HG02759 (cell line): ENCODE measurements around the gene IPO4.

Experiments used
- ATAC-seq: cut with Tn5 transposase; IDR thresholded peaks from one replicate; pipeline ENCODE4 v1.9.1; 2021; ENCODE audit warnings: mild to moderate bottlenecking, moderate library complexity; ENCODE audit not compliant: unreplicated experiment

Gene IPO4

GRCh38 chr14:24178399-24179178 lies 10.0 kb downstream of the IPO4 start:
- no peak for ATAC-seq

- no peak for ATAC-seq
These were observed 10.7 kb downstream of the IPO4 start for GRCh38 chr14:24177891-24178290.

- ATAC-seq: no peak
These were observed 11.4 kb downstream of the IPO4 start for GRCh38 chr14:24177041-24177825.

GRCh38 chr14:24176599-24176998 lies 12.0 kb downstream of the IPO4 start:
- ATAC-seq: no peak

DNA sequence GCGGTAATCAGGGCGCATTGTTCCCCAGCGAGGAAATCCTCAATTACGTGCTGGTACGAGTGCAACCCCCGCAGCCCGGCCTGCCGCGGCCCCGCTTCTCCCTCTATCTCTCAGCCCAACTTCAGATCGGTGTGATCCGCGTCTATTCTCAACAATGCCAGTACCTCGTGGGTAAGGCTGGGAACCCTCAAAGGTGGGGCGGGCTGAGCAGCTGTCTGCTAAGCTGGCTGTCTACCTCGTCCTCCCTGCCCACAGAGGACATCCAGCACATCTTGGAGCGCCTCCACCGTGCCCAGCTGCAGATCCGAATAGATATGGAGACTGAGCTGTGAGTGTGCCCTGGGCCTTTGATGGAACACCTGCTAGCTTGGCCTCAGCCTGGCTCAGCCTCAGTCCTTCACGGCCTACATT lies 15.7 kb downstream of the IPO4 start:
- ATAC-seq: no peak

DNA sequence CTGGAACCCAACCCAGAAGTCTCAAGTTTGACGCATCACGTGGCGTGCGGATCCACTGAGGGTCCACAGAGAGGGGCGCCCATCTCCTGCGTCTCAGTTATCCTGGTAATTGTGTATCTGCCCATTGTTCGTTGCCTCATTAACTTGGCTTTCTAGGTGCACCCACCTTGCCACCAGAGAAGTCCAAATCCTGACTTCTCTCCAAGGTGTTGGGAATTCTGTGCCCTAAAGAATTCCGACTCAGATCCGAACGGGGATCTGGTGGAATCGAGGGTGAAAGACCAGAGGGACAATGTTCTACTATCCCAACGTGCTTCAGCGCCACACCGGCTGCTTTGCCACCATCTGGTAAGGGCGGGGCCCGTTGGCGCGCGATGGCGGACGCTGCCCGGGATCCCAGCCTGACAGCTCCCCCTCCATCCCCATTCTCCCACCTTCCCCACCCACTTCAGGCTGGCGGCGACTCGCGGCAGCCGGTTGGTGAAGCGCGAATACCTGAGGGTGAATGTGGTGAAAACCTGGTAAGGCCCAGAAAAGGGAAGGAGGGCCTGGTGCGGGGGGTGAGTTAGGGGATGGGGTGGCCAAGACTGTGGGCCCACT lies 16.3 kb downstream of the IPO4 start:
- ATAC-seq: no peak

DNA sequence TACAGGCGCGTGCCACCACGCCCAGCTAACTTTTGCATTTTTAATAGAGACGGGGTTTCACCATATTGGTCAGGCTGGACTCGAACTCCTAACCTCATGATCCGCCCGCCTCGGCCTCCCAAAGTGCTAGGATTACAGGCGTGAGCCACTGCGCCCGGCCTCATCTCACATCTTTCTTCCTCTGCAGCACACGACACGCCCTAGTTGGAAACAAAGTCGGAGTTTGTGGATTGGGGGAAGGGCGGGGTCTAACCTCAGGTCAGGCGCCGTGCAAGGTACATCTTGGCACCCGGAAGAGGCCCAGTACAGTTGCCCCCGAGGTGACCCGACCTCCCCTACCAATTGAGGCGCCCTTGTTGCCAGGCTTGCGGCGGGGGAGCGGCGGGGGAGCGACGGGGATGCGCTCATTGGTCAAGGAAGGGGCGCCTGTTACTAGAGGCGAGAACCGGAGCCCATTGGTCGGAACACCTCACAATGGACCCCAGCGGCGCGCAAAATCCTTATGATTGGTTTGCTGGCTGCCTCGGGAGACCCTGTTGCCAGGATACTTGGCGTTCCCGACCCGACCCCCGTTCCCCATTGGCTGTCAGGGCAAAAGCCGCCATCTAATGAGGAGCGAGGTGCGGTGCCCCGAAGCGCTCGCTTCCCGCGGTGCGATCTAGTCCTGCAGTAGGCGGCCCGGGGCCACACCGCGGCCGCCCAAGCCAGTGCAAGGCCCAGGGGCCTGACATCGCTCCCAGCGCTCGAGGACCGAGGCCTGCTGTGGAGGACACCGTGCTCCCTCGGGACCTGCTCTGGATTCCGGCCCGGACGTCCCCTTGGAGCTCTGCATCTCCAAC lies 17.0 kb downstream of the IPO4 start, which contains the start of gene REC8:
Gene REC8 (plus strand): TSS at position 659 of the 839 bp plus-strand sequence. CDS start 473 bp downstream, outside the sequence.
- peak; percentile 88 for ATAC-seq

DNA sequence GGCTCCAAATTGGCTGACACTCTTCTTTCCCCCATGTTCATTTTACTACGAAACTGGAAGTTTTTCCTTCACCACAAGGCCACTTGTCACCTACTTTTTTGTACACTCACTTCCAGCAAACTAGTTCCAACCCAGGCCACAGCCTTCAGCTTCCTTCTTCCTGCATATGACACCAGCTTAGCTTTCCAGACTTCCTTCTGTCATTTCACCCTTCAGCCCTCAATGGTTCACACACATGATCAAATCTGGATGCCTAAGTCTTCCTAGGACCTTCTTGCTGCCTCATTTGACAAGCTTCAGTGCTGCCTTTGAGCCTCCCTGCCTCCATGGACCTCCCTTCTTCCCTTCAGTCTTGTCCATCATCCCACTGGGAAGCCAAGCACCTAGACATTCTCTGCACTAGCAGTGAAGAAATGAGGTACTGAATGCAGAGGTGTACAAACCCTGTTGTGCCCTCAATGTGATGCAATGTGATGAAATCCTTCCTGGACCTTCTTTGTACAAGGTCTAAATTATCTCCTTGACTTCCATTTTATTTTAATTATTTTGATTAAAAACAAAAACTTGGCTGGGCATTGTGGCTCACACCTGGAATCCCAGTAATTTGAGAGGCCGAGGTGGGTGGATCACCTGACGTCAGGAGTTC lies 21.0 kb downstream of the IPO4 start:
- no peak for ATAC-seq

- no peak for ATAC-seq
These were observed 22.8 kb downstream of the IPO4 start for GRCh38 chr14:24165785-24166184.

- no peak for ATAC-seq
These were observed 24.1 kb downstream of the IPO4 start for GRCh38 chr14:24164518-24164991.

- ATAC-seq: no peak
These were observed 26.5 kb downstream of the IPO4 start for GRCh38 chr14:24162093-24162492.

DNA sequence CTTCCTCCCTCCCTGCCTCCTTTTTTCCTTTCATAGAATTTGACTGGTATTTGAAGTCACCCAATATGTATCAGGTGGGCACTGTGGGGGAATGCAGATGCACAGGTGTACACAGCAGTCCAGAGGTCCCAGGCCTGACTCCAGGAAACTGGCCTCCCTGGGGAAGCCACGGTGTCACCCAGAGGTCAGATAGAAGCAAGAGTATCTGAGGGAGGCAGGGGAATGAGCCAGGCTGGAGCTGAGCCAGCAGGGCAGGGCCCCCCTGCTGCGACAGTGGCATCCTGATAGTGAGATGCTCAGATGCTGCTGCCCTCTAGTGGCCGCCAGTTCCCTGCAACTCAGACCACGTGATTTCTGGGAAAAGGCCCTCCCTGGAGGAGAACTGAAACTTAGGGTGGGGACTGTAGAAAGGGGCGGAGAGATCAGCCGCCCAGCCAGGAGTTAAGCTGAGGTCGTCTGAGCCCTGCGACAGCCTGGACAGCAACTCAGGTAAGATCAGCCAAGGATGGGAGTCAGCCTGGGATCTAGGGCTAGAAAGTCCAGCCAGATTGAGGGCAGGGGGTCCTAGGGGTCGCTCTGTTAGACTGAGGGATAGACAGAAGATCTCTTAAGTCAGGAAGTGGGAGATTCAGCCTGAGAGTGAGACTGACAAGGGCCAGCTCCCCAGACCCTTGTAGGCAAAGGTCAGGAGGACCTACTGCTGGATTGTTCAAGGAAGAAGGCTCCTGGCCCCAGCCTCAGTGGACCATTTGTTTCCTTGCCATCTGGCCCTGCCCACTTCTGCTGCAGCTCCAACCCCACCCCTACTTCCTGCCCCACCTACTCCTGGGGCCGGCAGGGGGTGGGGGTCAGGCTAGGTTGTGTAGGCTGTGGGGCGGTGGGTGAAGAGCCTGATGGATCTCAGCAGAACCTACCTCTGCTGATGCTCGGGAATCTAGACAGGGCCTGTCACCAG lies 27.5 kb downstream of the IPO4 start, which contains the start of gene IRF9:
Gene IRF9 (plus strand): TSS at position 416 of the 955 bp plus-strand sequence. CDS start 880 bp downstream, outside the sequence.
- peak; percentile 88 for ATAC-seq

DNA sequence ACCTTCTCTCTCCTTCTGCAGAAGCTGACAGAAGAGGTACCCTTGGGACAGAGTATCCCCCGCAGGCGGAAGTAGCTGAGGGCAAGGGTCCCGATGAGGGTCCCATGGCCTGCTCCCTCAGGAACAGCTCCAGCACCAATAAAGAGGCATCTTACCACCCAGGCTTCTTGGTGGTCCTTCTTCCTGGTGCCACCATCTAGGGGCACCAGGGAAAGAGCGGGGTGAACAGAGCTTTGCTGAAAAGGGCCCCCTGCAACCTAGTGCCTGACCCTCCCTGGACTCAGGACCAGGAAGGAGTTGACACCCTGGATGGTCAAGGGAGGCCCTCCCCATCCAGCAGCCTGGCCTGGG lies 28.1 kb downstream of the IPO4 start:
- no peak for ATAC-seq

DNA sequence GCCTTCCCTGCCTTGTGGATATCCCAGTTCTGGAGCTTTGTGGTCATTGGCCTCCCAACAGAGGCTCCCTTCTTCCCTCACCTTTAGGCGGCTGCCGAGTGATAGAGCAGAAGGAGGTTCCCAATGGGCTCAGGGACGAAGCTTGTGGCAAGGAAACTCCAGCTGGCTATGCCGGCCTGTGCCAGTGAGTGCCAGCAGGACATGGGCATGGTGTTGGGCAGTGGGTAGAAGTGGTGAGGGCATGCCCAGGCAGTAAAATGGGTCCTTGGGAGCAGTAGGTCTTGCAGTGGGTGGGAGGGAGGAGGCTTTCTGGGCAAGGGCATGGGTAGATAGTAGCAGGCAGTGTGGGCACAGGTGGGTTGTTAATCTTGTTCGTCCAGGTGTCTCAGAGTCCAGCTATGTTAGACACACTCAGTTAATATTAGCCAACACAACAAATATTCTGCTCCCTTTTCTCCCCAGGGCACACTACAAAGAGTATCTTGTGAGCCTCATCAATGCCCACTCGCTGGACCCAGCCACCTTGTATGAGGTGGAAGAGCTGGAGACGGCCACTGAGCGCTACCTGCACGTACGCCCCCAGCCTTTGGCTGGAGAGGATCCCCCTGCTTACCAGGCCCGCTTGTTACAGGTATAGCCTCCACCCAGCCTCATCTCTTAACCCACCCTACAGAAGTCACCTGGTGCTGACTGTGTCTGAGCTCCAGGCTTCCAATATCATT lies 28.7 kb downstream of the IPO4 start:
- no peak for ATAC-seq

DNA sequence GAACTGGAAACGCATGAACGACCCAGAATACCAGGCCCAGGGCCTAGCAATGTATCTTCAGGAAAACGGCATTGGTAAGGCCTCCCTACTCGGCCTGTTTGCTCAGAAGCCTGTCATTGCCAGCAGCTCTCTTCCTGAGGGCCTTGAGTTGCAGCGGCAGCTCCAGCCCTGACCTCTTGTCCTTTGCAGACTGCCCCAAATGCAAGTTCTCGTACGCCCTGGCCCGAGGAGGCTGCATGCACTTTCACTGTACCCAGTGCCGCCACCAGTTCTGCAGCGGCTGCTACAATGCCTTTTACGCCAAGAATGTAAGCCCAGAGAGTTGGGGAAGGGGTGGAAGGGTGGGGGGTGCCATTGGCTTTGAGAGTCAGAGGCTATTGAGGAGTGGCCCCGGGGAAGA lies 31.3 kb downstream of the IPO4 start:
- ATAC-seq: no peak

DNA sequence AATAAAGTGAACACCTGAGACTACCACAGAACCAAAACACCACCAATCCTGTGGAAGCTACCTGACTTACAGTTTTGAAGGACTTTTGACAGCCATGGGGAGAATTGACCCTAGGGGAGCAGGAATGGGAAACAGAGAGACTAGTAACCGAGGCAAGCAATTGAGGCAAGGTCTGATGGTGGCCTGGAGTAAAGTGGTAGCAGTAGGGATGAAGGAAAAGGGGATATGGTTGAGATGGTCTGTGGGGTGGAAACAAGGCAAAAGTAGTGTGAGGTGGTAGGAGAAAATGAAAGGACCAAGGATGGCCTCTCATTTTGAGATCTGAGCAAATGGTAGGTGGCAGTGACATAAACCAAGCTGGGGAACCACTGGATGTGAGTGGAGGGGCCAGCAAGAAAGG lies 31.8 kb downstream of the IPO4 start:
- ATAC-seq: no peak

DNA sequence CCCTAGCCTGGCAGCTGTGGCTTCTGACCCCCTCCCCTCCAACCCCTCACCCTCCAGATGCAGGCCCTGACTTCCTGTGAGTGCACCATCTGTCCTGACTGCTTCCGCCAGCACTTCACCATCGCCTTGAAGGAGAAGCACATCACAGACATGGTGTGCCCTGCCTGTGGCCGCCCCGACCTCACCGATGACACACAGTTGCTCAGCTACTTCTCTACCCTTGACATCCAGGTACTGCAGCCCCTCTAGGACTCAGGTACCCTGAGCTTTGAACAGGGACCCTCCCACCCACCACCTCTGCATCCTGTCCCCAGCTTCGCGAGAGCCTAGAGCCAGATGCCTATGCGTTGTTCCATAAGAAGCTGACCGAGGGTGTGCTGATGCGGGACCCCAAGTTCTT lies 33.5 kb downstream of the IPO4 start:
- ATAC-seq: no peak

DNA sequence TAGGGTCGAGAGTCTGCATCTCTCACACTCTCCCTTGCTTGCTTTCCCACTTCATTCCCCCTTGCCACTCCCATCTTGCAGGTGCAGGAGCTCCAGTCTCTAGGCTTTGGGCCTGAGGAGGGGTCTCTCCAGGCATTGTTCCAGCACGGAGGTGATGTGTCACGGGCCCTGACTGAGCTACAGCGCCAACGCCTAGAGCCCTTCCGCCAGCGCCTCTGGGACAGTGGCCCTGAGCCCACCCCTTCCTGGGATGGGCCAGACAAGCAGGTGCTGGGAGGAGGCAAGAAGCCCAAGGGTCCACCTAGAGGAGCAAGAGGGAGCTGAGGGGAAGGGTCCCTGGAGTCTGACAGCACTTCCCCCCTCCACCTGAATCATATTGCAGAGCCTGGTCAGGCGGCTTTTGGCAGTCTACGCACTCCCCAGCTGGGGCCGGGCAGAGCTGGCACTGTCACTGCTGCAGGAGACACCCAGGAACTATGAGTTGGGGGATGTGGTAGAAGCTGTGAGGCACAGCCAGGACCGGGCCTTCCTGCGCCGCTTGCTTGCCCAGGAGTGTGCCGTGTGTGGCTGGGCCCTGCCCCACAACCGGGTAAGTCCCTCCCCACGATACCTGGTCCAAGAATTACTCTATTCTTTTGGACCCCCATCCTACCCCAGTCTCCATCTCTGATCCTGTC lies 37.1 kb downstream of the IPO4 start:
- ATAC-seq: no peak
